Measurements from ENCODE around the gene C19orf33.

The C19orf33 gene

GRCh38 chr19:38352611-38353010 lies 48.6 kb downstream of the C19orf33 start:
- no peak for TF ChIP-seq CTCF (IDR thresholded peaks at IDR 0.05; ENCODE audit: low read depth, low read length, missing control alignments)
- no peak for DNase-seq (ENCODE audit: extremely low read depth, low read depth)
- no peak overlapping the region for H3K4me3 ChIP-seq (replicated peaks; ENCODE audit: low read depth, low read length)
